ENCODE results near the gene MACROD2.

Gene MACROD2

GRCh38 chr20:15708984-15709598 is 1713.8 kb downstream of the MACROD2 start:
- TF ChIP-seq CTCF (IDR thresholded peaks at IDR 0.05; ENCODE audit: borderline replicate concordance, insufficient read depth, low read depth, low read length), result peak; percentile 81
- no peak overlapping the region for H3K4me3 ChIP-seq (ENCODE audit: low read depth, low read length)

- no peak for TF ChIP-seq CTCF (IDR thresholded peaks at IDR 0.05; ENCODE audit: borderline replicate concordance, insufficient read depth, low read depth, low read length)
- no peak overlapping the region for H3K4me3 ChIP-seq (ENCODE audit: low read depth, low read length)
Observed at GRCh38 chr20:15710636-15711035, 1715.3 kb downstream of the MACROD2 start.

- H3K4me3 ChIP-seq (ENCODE audit: low read depth, low read length), result no peak overlapping the region
- no peak for TF ChIP-seq CTCF (IDR thresholded peaks at IDR 0.05; ENCODE audit: borderline replicate concordance, insufficient read depth, low read depth, low read length)
Observed at GRCh38 chr20:15711177-15711576, 1715.9 kb downstream of the MACROD2 start.

- H3K4me3 ChIP-seq (ENCODE audit: low read depth, low read length), result no peak overlapping the region
- no peak for TF ChIP-seq CTCF (IDR thresholded peaks at IDR 0.05; ENCODE audit: borderline replicate concordance, insufficient read depth, low read depth, low read length)
Observed at GRCh38 chr20:15716256-15716655, 1720.9 kb downstream of the MACROD2 start.

- TF ChIP-seq CTCF (IDR thresholded peaks at IDR 0.05; ENCODE audit: borderline replicate concordance, insufficient read depth, low read depth, low read length), result no peak
- H3K4me3 ChIP-seq (ENCODE audit: low read depth, low read length), result no peak overlapping the region
Observed at GRCh38 chr20:15726416-15726815, 1731.1 kb downstream of the MACROD2 start.

- no peak overlapping the region for H3K4me3 ChIP-seq (ENCODE audit: low read depth, low read length)
- TF ChIP-seq CTCF (IDR thresholded peaks at IDR 0.05; ENCODE audit: borderline replicate concordance, insufficient read depth, low read depth, low read length), result no peak
Observed at GRCh38 chr20:15734052-15734451, 1738.7 kb downstream of the MACROD2 start.

- TF ChIP-seq CTCF (IDR thresholded peaks at IDR 0.05; ENCODE audit: borderline replicate concordance, insufficient read depth, low read depth, low read length), result no peak
- no peak overlapping the region for H3K4me3 ChIP-seq (ENCODE audit: low read depth, low read length)
Observed at GRCh38 chr20:15739035-15739434, 1743.7 kb downstream of the MACROD2 start.

All from GM12875 (cell line).